Natural killer cell treated with Interleukin-12 subunit alpha and Interleukin-12 subunit beta and Interleukin-15 and Interleukin-18, amount 100 ng/mL, for 72 hours (primary cell): Measurements from ENCODE around the gene SPDYE2B. TPM values are rescaled to one million over a fixed set of nuclear protein-coding genes. Genes with fewer than 3 reads are reported as not detected.
"Not testable (repeated sequence)": the region's sequence is repeated elsewhere in the genome, so short reads cannot be mapped to it uniquely, and the experiment has no call there.

Source experiments
- ATAC-seq, 2 donors: fragments of 150-1000 bp; cut with Tn5 transposase in 1 of 2; sonication (Bioruptor Pico), chemical (Tn5 transposase) in 1 of 2; 2 replicates each; pipeline ENCODE4 v1.10.0; 2021
- DNase-seq: peaks from one replicate; pipeline ENCODE4 v3.0.0; 2022; ENCODE audit warnings: low spot score
- H3K27ac Mint-ChIP-seq, 2 donors: 1 replicate in 1 of 2; 2 replicates in 1 of 2; pipeline ENCODE4 v1.8.0; 2022; ENCODE audit warnings: mixed read lengths in 2 of 2, mild to moderate bottlenecking in 1 of 2, moderate library complexity in 1 of 2
- H3K27me3 Mint-ChIP-seq, 2 donors: 1 replicate in 1 of 2; 2 replicates in 1 of 2; pipeline ENCODE4 v1.8.0; 2022; ENCODE audit warnings: mixed read lengths in 2 of 2
- H3K36me3 Mint-ChIP-seq: one replicate; pipeline ENCODE4 v1.8.0; 2022; ENCODE audit warnings: mixed read lengths
- H3K4me1 Mint-ChIP-seq, 2 donors: 1 replicate in 1 of 2; 2 replicates in 1 of 2; pipeline ENCODE4 v1.8.0; 2022; ENCODE audit warnings: low read depth in 2 of 2, mixed read lengths in 2 of 2, mild to moderate bottlenecking in 1 of 2
- H3K4me3 Mint-ChIP-seq: one replicate; pipeline ENCODE4 v1.8.0; 2022; ENCODE audit warnings: mixed read lengths
- H3K9me3 Mint-ChIP-seq: 2 replicates; pipeline ENCODE4 v1.8.0; 2022; ENCODE audit warnings: mixed read lengths
- total RNA-seq, 2 donors: library from RNA; stranded (reverse); gene quantifications; one replicate each; pipeline ENCODE4 v1.2.3, GENCODE V29; 2022

The SPDYE2B gene
- total RNA-seq, 2 donors from 2014 or later: not detected

- H3K27ac Mint-ChIP-seq, H3K9me3 Mint-ChIP-seq, H3K4me3 Mint-ChIP-seq, H3K36me3 Mint-ChIP-seq, H3K4me1 Mint-ChIP-seq, H3K27me3 Mint-ChIP-seq, DNase-seq: not testable (repeated sequence)
- peak in 1 of 2 donors; percentile 21 for ATAC-seq
Measured at GRCh38 chr7:102671956-102672307, 21.8 kb downstream of the SPDYE2B start.

DNA sequence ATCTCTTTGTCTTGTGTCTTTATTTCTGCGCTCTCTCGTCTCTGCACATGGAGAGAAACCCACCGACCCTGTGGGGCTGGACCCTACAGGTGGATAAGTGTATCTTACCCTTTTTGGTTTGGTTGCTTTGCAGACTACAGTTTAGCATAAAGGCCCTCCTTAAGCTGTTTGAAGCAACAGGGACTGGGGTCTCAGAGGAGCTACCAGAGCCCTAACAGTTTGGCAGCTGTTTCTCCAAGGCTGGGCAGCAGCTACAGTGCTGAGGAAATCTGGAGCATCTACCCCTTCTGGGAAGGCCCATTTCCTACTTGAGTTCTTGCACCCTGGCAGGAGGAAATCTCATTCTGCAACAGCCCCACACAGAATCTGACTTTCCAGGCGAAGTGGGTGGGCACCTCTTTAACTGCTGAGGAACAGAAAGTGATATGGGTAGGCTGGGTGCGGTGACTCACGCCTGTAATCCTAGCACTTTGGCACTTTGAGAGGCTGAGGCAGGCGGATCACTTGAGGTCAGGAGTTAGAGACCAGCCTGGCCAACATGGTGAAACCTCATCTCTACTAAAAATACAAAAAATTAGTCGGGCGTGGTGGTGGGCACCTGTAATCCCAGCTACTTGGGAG, 23.4 kb downstream of the SPDYE2B start:
- not testable (repeated sequence) for ATAC-seq, H3K27me3 Mint-ChIP-seq, H3K9me3 Mint-ChIP-seq, H3K4me1 Mint-ChIP-seq, H3K4me3 Mint-ChIP-seq, H3K36me3 Mint-ChIP-seq, H3K27ac Mint-ChIP-seq, DNase-seq

- H3K4me1 Mint-ChIP-seq, H3K36me3 Mint-ChIP-seq, DNase-seq, H3K4me3 Mint-ChIP-seq, ATAC-seq, H3K27me3 Mint-ChIP-seq, H3K27ac Mint-ChIP-seq, H3K9me3 Mint-ChIP-seq: not testable (repeated sequence)
Measured at GRCh38 chr7:102675545-102675944, 25.4 kb downstream of the SPDYE2B start.

DNA sequence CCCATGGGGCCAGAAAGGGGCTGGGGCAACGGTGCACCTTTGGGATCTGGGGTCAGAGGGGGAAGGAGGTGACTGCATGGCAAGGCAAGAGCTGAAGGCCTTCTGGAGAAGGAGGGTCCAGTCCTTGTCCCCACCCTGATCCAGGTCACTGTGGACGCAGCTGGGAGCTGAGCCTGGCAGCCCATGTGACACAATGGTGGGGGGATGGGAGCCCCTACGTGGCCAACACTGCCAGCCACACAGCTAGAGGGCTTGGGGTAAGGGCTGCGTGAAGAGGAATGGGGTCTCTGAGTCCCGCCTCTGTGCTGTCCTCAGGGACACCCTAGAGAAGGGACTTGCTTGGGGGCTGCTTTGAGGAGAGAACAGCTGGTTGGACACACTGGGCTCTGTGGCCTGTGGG, 30.7 kb downstream of the SPDYE2B start:
- ATAC-seq: peak in 1 of 2 donors; percentile 4
- H3K4me3 Mint-ChIP-seq, H3K36me3 Mint-ChIP-seq, H3K27ac Mint-ChIP-seq, H3K4me1 Mint-ChIP-seq, H3K27me3 Mint-ChIP-seq, DNase-seq, H3K9me3 Mint-ChIP-seq: not testable (repeated sequence)

GRCh38 chr7:102682560-102682959, 32.4 kb downstream of the SPDYE2B start:
- H3K27ac Mint-ChIP-seq, ATAC-seq, H3K36me3 Mint-ChIP-seq, H3K4me1 Mint-ChIP-seq, H3K4me3 Mint-ChIP-seq, H3K27me3 Mint-ChIP-seq, H3K9me3 Mint-ChIP-seq, DNase-seq: not testable (repeated sequence)

DNA sequence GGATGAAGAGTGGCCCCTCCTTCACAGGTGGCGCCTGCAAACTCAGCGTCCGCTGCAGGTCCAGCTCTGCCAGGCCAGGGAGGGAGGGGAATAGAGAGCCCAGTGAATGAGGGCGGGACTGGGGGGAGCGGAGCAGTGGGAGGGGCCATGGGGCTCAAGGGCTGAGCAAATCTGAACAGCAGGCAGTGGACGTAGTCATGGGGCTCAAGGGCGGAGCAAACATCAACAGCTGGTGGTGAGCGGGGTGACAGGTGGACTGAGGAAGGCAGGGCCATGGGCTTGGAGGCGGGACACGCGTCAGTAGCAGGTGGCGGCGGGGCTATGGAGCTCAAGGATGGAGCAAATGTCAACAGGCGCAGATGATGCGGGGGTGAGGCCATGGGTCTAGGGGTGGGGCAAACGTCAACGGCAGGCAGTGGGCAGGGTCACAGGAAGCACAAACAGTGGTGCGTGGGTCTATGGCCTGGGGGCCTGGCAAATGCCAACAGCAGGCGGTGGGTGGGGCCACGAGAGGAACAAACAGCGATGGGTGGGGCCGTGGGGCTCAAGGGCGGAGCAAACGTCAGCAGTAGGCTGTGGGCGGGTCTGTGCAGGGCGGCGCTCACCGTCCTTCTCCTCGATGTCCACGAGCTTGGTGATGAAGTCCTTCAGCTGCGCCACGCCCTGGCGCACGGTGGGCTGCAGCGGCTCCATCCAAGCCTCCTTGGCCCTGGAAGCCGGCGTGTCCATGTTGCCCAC, 38.3 kb downstream of the SPDYE2B start:
- peak; percentile 83 to 88 for ATAC-seq
- H3K27ac Mint-ChIP-seq, H3K4me1 Mint-ChIP-seq, DNase-seq, H3K4me3 Mint-ChIP-seq, H3K9me3 Mint-ChIP-seq, H3K36me3 Mint-ChIP-seq, H3K27me3 Mint-ChIP-seq: not testable (repeated sequence)

DNA sequence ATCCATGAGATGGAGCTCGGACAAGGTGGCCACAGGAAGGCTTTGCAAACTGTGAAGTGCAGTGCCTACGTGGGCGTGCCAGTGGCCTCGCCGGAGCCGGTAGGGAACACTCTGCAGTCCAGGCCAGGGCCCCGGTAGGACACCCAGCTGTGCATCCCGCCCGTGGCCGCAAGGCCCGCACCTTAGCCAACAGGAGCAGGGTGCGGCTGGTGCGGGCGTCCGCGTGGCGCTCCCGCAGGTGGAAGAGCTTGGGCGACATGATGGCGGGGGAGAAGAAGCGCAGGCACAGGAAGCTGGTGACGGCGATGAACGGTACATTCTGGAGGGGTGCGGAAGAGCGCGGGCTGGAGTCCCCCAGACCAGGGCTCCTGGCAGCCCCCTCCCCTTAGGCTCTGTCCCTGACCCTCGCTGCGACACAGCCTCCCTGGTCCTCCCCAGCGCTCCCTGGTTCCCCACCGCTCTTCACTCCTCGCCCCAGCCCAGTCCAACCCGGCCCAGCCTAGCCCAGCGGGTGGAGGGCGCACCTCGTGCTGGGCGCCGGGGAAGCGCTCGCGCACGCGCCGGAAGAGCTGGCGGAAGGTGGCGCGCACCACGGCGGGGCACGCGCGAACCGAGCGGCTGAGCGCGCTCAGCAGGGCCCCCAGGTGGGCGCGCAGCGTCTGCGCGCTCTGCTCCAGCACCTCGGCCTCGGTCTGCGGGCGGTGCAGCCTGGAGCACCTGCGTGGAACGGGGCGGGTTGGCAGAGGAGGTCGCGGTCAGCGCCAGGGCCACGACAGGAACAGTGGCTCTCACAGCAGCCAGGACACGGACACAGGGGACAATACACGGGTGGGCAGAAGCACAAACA, 39.5 kb downstream of the SPDYE2B start:
- not testable (repeated sequence) for H3K36me3 Mint-ChIP-seq, H3K4me1 Mint-ChIP-seq, H3K4me3 Mint-ChIP-seq, H3K27ac Mint-ChIP-seq, H3K27me3 Mint-ChIP-seq, H3K9me3 Mint-ChIP-seq, DNase-seq
- ATAC-seq: peak; percentile 86 to 87

DNA sequence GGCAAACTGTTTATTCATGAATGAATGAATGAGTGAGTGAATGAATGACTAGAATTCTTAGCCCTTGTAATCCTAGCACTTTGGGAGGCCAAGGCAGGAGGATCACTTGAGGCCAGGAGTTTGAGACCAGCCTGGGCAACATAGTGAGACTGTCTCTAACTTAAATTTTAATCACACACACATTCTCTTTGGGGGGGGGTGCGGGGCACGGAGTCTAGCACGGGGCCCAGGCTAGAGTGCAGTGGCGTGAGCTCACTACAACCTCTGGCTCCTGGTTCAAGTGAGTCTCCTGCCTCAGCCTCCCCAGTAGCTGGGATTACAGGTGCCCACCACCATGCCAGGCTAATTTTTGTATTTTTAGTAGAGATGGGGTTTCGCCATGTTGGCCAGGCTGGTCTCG, 40.5 kb downstream of the SPDYE2B start:
- not testable (repeated sequence) for H3K36me3 Mint-ChIP-seq

DNA sequence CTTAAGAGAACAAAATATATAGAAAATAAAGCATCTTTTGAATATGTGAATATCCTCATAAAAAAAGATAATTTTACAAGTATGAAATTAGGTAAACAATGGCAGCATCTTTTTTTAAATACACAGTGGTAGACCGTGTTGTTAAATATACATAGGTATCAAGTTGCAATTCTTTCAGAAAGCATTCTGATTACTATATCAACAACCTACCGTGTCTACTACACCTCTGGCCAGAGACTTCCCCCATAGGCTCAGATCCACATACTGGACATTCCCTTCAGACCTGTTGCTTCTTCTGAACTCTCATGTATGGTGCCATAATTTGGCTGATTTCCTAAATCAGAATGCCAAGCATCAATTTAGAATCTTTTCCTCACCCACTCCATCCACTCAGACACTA, 43.9 kb downstream of the SPDYE2B start:
- not testable (repeated sequence) for DNase-seq, ATAC-seq, H3K4me3 Mint-ChIP-seq, H3K9me3 Mint-ChIP-seq, H3K27ac Mint-ChIP-seq, H3K36me3 Mint-ChIP-seq, H3K4me1 Mint-ChIP-seq
- peaks cover 4 to 10% of the 10 kb centered on the region in 2 donors for H3K27me3 Mint-ChIP-seq

More for the DNA sequence above, 40.5 kb downstream of the SPDYE2B start:
- not testable (repeated sequence) for H3K4me1 Mint-ChIP-seq, H3K9me3 Mint-ChIP-seq, DNase-seq, H3K27me3 Mint-ChIP-seq, H3K4me3 Mint-ChIP-seq, ATAC-seq, H3K27ac Mint-ChIP-seq

GRCh38 chr7:102695033-102695552, 45.0 kb downstream of the SPDYE2B start:
- H3K4me1 Mint-ChIP-seq, DNase-seq, ATAC-seq, H3K27ac Mint-ChIP-seq, H3K9me3 Mint-ChIP-seq, H3K4me3 Mint-ChIP-seq, H3K36me3 Mint-ChIP-seq: not testable (repeated sequence)
- peaks cover 12 to 19% of the 10 kb centered on the region in 2 donors for H3K27me3 Mint-ChIP-seq

GRCh38 chr7:102696009-102696408, 45.9 kb downstream of the SPDYE2B start:
- not testable (repeated sequence) for ATAC-seq

GRCh38 chr7:102697642-102698512, 47.8 kb downstream of the SPDYE2B start:
- H3K27me3 Mint-ChIP-seq: peaks cover 22 to 28% of the 10 kb centered on the region in 2 donors
- H3K27ac Mint-ChIP-seq, H3K36me3 Mint-ChIP-seq, H3K4me1 Mint-ChIP-seq, H3K4me3 Mint-ChIP-seq, ATAC-seq, H3K9me3 Mint-ChIP-seq, DNase-seq: not testable (repeated sequence)

More at GRCh38 chr7:102696009-102696408, 45.9 kb downstream of the SPDYE2B start:
- not testable (repeated sequence) for H3K27ac Mint-ChIP-seq, H3K36me3 Mint-ChIP-seq, H3K9me3 Mint-ChIP-seq, H3K4me3 Mint-ChIP-seq, H3K4me1 Mint-ChIP-seq, DNase-seq
- H3K27me3 Mint-ChIP-seq: peaks cover 21 to 24% of the 10 kb centered on the region in 2 donors
